ENCODE data around the gene LAMA5. TPM values are rescaled to one million over a fixed set of nuclear protein-coding genes. Genes with fewer than 3 reads are reported as not detected.

LAMA5 gene
- total RNA-seq, 8 experiments from 2014 or later: 9.7 to 45.4 (median 24.9) TPM

GRCh38 chr20:62346398-62347150, 20.5 kb downstream of the LAMA5 start:
- no peak for ATAC-seq (replicated peaks in 6 of 8)
- H3K4me3 ChIP-seq: no peak overlapping the region
- 70 to 100% (median 80%) methylated on average over 1 to 8 of the region's 34 CpGs; no CpG with 5 or more reads in 6 of the 10 experiments for WGBS, 10 experiments
- no peak overlapping the region for H3K27ac ChIP-seq
- in situ Hi-C loops (cut with MboI; ENCODE audit: low pct_unique_long_range_greater_than_20kb in 2 of 9, low sequenced_read_pairs in 9 of 9, unreplicated experiment in 9 of 9): no loop called here
- no peaks in the 10 kb centered on the region for H3K4me1 ChIP-seq (replicated peaks in 1 of 2)

GRCh38 chr20:62345681-62346370, 21.3 kb downstream of the LAMA5 start:
- no peak for ATAC-seq (replicated peaks in 6 of 8)
- 45 to 100% (median 88%) methylated on average over 1 to 9 of the region's 25 CpGs; no CpG with 5 or more reads in 3 of the 10 experiments for WGBS, 10 experiments
- in situ Hi-C loops (cut with MboI; ENCODE audit: low pct_unique_long_range_greater_than_20kb in 2 of 9, low sequenced_read_pairs in 9 of 9, unreplicated experiment in 9 of 9): no loop called here
- Histone ChIP-seq H3K27ac (no peak overlapping the region), H3K4me1 (replicated peaks in 1 of 2) (no peaks in the 10 kb centered on the region), H3K4me3 (no peak overlapping the region)

- WGBS, 10 experiments: 70 to 97% (median 85%) methylated on average over 1 to 8 of the region's 10 CpGs; no CpG with 5 or more reads in 1 of the 10 experiments
- Histone ChIP-seq H3K27ac (no peak overlapping the region), H3K4me3 (no peak overlapping the region), H3K4me1 (replicated peaks in 1 of 2) (no peaks in the 10 kb centered on the region)
- in situ Hi-C loops (cut with MboI; ENCODE audit: low pct_unique_long_range_greater_than_20kb in 2 of 9, low sequenced_read_pairs in 9 of 9, unreplicated experiment in 9 of 9): no loop called here
- no peak for ATAC-seq (replicated peaks in 6 of 8)
Measured at GRCh38 chr20:62344782-62345181, 22.3 kb downstream of the LAMA5 start.

- Histone ChIP-seq H3K4me1 (replicated peaks in 1 of 2) (no peaks in the 10 kb centered on the region), H3K27ac (no peak overlapping the region), H3K4me3 (no peak overlapping the region)
- in situ Hi-C loops (cut with MboI; ENCODE audit: low pct_unique_long_range_greater_than_20kb in 2 of 9, low sequenced_read_pairs in 9 of 9, unreplicated experiment in 9 of 9): no loop called here
- 78 to 100% (median 94%) methylated on average over 1 to 4 of the region's 5 CpGs; no CpG with 5 or more reads in 1 of the 10 experiments for WGBS, 10 experiments
- no peak for ATAC-seq (replicated peaks in 6 of 8)
Measured at GRCh38 chr20:62344092-62344491, 23.0 kb downstream of the LAMA5 start.

- peak in 1 of 8 experiments; percentile 23 for ATAC-seq (replicated peaks in 6 of 8)
- Histone ChIP-seq H3K4me1 (replicated peaks in 1 of 2) (no peaks in the 10 kb centered on the region), H3K4me3 (no peak overlapping the region), H3K27ac (no peak overlapping the region)
- in situ Hi-C loops (cut with MboI; ENCODE audit: low pct_unique_long_range_greater_than_20kb in 2 of 9, low sequenced_read_pairs in 9 of 9, unreplicated experiment in 9 of 9): no loop called here
- WGBS, 10 experiments: 40 to 100% (median 80%) methylated on average over 2 to 10 of the region's 10 CpGs; no CpG with 5 or more reads in 1 of the 10 experiments
Measured at GRCh38 chr20:62342910-62343309, 24.2 kb downstream of the LAMA5 start.

- H3K27ac ChIP-seq: no peak overlapping the region
- in situ Hi-C loops (cut with MboI; ENCODE audit: low pct_unique_long_range_greater_than_20kb in 2 of 9, low sequenced_read_pairs in 9 of 9, unreplicated experiment in 9 of 9): no loop called here
- no peak overlapping the region for H3K4me3 ChIP-seq
- WGBS, 10 experiments: 40 to 100% (median 89%) methylated on average over 2 to 14 of the region's 14 CpGs; no CpG with 5 or more reads in 1 of the 10 experiments
- H3K4me1 ChIP-seq (replicated peaks in 1 of 2): no peaks in the 10 kb centered on the region
- ATAC-seq (replicated peaks in 6 of 8): no peak
Measured at GRCh38 chr20:62339647-62340062, 27.5 kb downstream of the LAMA5 start.

- Histone ChIP-seq H3K4me3 (no peak overlapping the region), H3K27ac (no peak overlapping the region), H3K4me1 (replicated peaks in 1 of 2) (no peaks in the 10 kb centered on the region)
- in situ Hi-C loops (cut with MboI; ENCODE audit: low pct_unique_long_range_greater_than_20kb in 2 of 9, low sequenced_read_pairs in 9 of 9, unreplicated experiment in 9 of 9): no loop called here
- ATAC-seq (replicated peaks in 6 of 8): peak in 1 of 8 experiments; percentile 9
- 89 to 100% (median 100%) methylated on average over 2 to 7 of the region's 16 CpGs; no CpG with 5 or more reads in 7 of the 10 experiments for WGBS, 10 experiments
Measured at GRCh38 chr20:62338294-62338620, 28.9 kb downstream of the LAMA5 start.

- H3K4me1 ChIP-seq (replicated peaks in 1 of 2): no peaks in the 10 kb centered on the region
- peak in 1 of 8 experiments; percentile 11 for ATAC-seq (replicated peaks in 6 of 8)
- H3K4me3 ChIP-seq: no peak overlapping the region
- in situ Hi-C loops (cut with MboI; ENCODE audit: low pct_unique_long_range_greater_than_20kb in 2 of 9, low sequenced_read_pairs in 9 of 9, unreplicated experiment in 9 of 9): no loop called here
- 58 to 100% (median 80%) methylated on average over 1 to 6 of the region's 34 CpGs; no CpG with 5 or more reads in 5 of the 10 experiments for WGBS, 10 experiments
- no peak overlapping the region for H3K27ac ChIP-seq
Measured at GRCh38 chr20:62337558-62338293, 29.4 kb downstream of the LAMA5 start.

GRCh38 chr20:62336775-62337557, 30.1 kb downstream of the LAMA5 start:
- Histone ChIP-seq H3K4me1 (replicated peaks in 1 of 2) (no peaks in the 10 kb centered on the region), H3K27ac (no peak overlapping the region), H3K4me3 (no peak overlapping the region)
- ATAC-seq (replicated peaks in 6 of 8): no peak
- 85 to 100% (median 95%) methylated on average over 4 to 25 of the region's 53 CpGs; no CpG with 5 or more reads in 4 of the 10 experiments for WGBS, 10 experiments
- in situ Hi-C loops (cut with MboI; ENCODE audit: low pct_unique_long_range_greater_than_20kb in 2 of 9, low sequenced_read_pairs in 9 of 9, unreplicated experiment in 9 of 9): no loop called here

- in situ Hi-C loops (cut with MboI; ENCODE audit: low pct_unique_long_range_greater_than_20kb in 2 of 9, low sequenced_read_pairs in 9 of 9, unreplicated experiment in 9 of 9): no loop called here
- Histone ChIP-seq H3K27ac (no peak overlapping the region), H3K4me1 (replicated peaks in 1 of 2) (no peaks in the 10 kb centered on the region), H3K4me3 (no peak overlapping the region)
- WGBS, 10 experiments: 67 to 100% (median 93%) methylated on average over 1 to 6 of the region's 11 CpGs; no CpG with 5 or more reads in 6 of the 10 experiments
- peak in 1 of 8 experiments; percentile 8 for ATAC-seq (replicated peaks in 6 of 8)
Measured at GRCh38 chr20:62336329-62336728, 30.8 kb downstream of the LAMA5 start.

- no CpG with 5 or more reads among the region's 6 CpGs for WGBS, 10 experiments
- Histone ChIP-seq H3K27ac (no peak overlapping the region), H3K4me3 (no peak overlapping the region), H3K4me1 (replicated peaks in 1 of 2) (no peaks in the 10 kb centered on the region)
- in situ Hi-C loops (cut with MboI; ENCODE audit: low pct_unique_long_range_greater_than_20kb in 2 of 9, low sequenced_read_pairs in 9 of 9, unreplicated experiment in 9 of 9): no loop called here
- ATAC-seq (replicated peaks in 6 of 8): no peak
Measured at GRCh38 chr20:62335532-62335931, 31.6 kb downstream of the LAMA5 start.

- in situ Hi-C loops (cut with MboI; ENCODE audit: low pct_unique_long_range_greater_than_20kb in 2 of 9, low sequenced_read_pairs in 9 of 9, unreplicated experiment in 9 of 9): no loop called here
- no peak overlapping the region for H3K4me3 ChIP-seq
Measured at GRCh38 chr20:62334881-62335280, 32.2 kb downstream of the LAMA5 start.

More at GRCh38 chr20:62334881-62335280, 32.2 kb downstream of the LAMA5 start:
- Histone ChIP-seq H3K27ac (no peak overlapping the region), H3K4me1 (replicated peaks in 1 of 2) (no peaks in the 10 kb centered on the region)
- no peak for ATAC-seq (replicated peaks in 6 of 8)
- WGBS, 10 experiments: 90% methylated on average over 2 of the region's 13 CpGs; no CpG with 5 or more reads in 9 of the 10 experiments
